ENCODE measurements around the gene AKAP5.
A peak's percentile ranks its signal among the peaks of the same experiment; 100 is the strongest.

The AKAP5 gene

DNA sequence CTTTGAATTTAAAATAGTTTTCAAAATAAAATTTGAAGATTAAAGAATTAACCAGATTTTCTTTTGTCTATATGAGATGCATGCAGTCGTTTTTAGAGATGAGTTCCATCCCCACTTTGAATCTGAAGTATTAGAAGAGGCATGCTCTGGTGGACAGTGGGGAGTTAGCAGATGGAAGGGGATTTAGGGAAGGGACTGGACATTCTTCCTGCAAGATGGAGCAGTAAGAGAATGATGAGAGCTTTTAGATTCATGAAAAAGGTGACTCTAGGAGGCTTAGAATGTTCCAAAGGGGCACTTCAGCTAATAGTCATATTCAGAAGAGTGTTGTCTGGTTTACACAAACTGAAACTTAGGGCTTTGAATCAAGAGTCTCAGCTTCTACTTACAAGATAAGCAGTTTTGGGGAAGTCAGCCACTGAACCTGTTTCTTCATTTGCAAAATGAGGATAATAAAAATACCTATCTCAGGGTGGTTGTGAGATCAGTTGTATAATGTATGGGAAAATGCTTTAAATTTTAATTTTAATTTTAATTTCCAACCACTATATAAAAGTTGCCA, 43.0 kb downstream of the AKAP5 start:
- no peak for TF ChIP-seq TAF1 (IDR thresholded peaks at IDR 0.05; ENCODE audit: low read depth)

GRCh38 chr14:64509036-64509435, 43.7 kb downstream of the AKAP5 start:
- no peak for TF ChIP-seq RAD21 (IDR thresholded peaks at IDR 0.05; ENCODE audit: low read depth)
- no peak for TF ChIP-seq TEAD4 (IDR thresholded peaks at IDR 0.05)
- TF ChIP-seq, protein P1, sequence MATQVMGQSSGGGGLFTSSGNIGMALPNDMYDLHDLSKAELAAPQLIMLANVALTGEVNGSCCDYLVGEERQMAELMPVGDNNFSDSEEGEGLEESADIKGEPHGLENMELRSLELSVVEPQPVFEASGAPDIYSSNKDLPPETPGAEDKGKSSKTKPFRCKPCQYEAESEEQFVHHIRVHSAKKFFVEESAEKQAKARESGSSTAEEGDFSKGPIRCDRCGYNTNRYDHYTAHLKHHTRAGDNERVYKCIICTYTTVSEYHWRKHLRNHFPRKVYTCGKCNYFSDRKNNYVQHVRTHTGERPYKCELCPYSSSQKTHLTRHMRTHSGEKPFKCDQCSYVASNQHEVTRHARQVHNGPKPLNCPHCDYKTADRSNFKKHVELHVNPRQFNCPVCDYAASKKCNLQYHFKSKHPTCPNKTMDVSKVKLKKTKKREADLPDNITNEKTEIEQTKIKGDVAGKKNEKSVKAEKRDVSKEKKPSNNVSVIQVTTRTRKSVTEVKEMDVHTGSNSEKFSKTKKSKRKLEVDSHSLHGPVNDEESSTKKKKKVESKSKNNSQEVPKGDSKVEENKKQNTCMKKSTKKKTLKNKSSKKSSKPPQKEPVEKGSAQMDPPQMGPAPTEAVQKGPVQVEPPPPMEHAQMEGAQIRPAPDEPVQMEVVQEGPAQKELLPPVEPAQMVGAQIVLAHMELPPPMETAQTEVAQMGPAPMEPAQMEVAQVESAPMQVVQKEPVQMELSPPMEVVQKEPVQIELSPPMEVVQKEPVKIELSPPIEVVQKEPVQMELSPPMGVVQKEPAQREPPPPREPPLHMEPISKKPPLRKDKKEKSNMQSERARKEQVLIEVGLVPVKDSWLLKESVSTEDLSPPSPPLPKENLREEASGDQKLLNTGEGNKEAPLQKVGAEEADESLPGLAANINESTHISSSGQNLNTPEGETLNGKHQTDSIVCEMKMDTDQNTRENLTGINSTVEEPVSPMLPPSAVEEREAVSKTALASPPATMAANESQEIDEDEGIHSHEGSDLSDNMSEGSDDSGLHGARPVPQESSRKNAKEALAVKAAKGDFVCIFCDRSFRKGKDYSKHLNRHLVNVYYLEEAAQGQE (IDR thresholded peaks at IDR 0.05; ENCODE audit: low read depth) = no peak
- no peak for TF ChIP-seq EGR1 (IDR thresholded peaks at IDR 0.05)
- TF ChIP-seq CREB1 (IDR thresholded peaks at IDR 0.05; ENCODE audit: low read depth) = no peak
- TF ChIP-seq USF1 (IDR thresholded peaks at IDR 0.05) = no peak
- no peak for TF ChIP-seq MAX (IDR thresholded peaks at IDR 0.05)
- TF ChIP-seq TCF12 (IDR thresholded peaks at IDR 0.05; ENCODE audit: low read depth) = no peak
- no peak for TF ChIP-seq YY1 (IDR thresholded peaks at IDR 0.05; ENCODE audit: low read depth)
- no peak for TF ChIP-seq CEBPB (IDR thresholded peaks at IDR 0.05)
- no peak for TF ChIP-seq EP300 (IDR thresholded peaks at IDR 0.05; ENCODE audit: borderline replicate concordance)

- no peak for TF ChIP-seq TCF12 (IDR thresholded peaks at IDR 0.05; ENCODE audit: low read depth)
- no peak for TF ChIP-seq ZBTB7A (IDR thresholded peaks at IDR 0.05; ENCODE audit: low read depth)
- peak; percentile 60 for TF ChIP-seq RAD21 (IDR thresholded peaks at IDR 0.05; ENCODE audit: low read depth)
- TF ChIP-seq EP300 (IDR thresholded peaks at IDR 0.05; ENCODE audit: borderline replicate concordance) = no peak
Measured at GRCh38 chr14:64510825-64511671, 45.7 kb downstream of the AKAP5 start.

DNA sequence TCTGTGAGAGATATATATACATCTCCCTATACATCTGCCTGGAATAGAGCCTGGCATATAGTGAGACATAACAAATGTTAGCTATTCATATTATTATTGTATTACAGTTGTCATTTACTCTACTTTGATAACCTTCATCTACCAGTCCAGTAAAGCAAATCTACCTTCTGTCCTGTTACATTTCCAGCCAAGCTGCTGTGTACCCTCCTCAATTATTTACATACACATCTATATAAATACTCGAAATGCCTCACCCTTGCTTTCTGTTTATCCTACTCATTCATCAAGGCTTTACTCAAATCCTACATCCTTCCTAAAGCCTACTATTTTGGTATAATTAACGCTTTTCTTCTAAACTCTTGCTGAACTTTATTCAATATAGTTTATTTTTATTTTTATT, 48.0 kb downstream of the AKAP5 start:
- TF ChIP-seq TAF1 (IDR thresholded peaks at IDR 0.05; ENCODE audit: low read depth) (no peak), ZBTB7A (IDR thresholded peaks at IDR 0.05; ENCODE audit: low read depth) (no peak), CEBPB (IDR thresholded peaks at IDR 0.05) (no peak), EP300 (IDR thresholded peaks at IDR 0.05; ENCODE audit: borderline replicate concordance) (no peak)

DNA sequence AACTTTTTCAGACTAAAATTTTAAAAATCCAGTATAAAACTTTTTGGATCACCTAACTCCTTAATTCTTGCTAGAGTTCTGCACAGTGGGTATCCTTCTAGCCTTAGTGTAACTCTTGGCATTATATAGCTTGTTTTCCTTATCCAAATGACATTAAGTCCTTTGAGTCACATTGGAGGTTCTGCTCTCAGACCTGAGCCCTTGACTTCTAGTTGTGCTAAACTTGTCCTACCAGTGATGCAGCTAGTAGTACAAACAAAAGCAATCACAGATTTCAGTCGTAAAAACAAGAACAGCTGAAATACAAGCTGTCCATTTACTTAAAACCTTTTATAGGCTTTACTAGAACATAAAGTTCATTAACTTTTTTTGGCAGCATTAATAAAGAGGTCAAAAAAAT, 49.8 kb downstream of the AKAP5 start:
- no peak for TF ChIP-seq USF1 (IDR thresholded peaks at IDR 0.05)
- TF ChIP-seq ZBTB7A (IDR thresholded peaks at IDR 0.05; ENCODE audit: low read depth) = no peak
- TF ChIP-seq, protein P1 (IDR thresholded peaks at IDR 0.05; ENCODE audit: low read depth) = no peak
- TF ChIP-seq TAF1 (IDR thresholded peaks at IDR 0.05; ENCODE audit: low read depth) = no peak
- TF ChIP-seq TCF12 (IDR thresholded peaks at IDR 0.05; ENCODE audit: low read depth) = no peak
- no peak for TF ChIP-seq MAX (IDR thresholded peaks at IDR 0.05)
- TF ChIP-seq FOXM1 (IDR thresholded peaks at IDR 0.05; ENCODE audit: borderline replicate concordance, low read depth) = no peak
- TF ChIP-seq EP300 (IDR thresholded peaks at IDR 0.05; ENCODE audit: borderline replicate concordance) = no peak
- TF ChIP-seq CREB1 (IDR thresholded peaks at IDR 0.05; ENCODE audit: low read depth) = no peak
- TF ChIP-seq TEAD4 (IDR thresholded peaks at IDR 0.05) = no peak
- no peak for TF ChIP-seq NFIC (IDR thresholded peaks at IDR 0.05)
- TF ChIP-seq CEBPB (IDR thresholded peaks at IDR 0.05) = no peak
- TF ChIP-seq YY1 (IDR thresholded peaks at IDR 0.05; ENCODE audit: low read depth) = no peak
- TF ChIP-seq RAD21 (IDR thresholded peaks at IDR 0.05; ENCODE audit: low read depth) = no peak
- no peak for TF ChIP-seq EGR1 (IDR thresholded peaks at IDR 0.05)

GRCh38 chr14:64516969-64517368, 51.7 kb downstream of the AKAP5 start:
- TF ChIP-seq EP300 (IDR thresholded peaks at IDR 0.05; ENCODE audit: borderline replicate concordance) = no peak
- TF ChIP-seq ZBTB7A (IDR thresholded peaks at IDR 0.05; ENCODE audit: low read depth) = no peak
- TF ChIP-seq TEAD4 (IDR thresholded peaks at IDR 0.05) = no peak
- TF ChIP-seq YY1 (IDR thresholded peaks at IDR 0.05; ENCODE audit: low read depth) = no peak
- no peak for TF ChIP-seq MAX (IDR thresholded peaks at IDR 0.05)
- TF ChIP-seq EGR1 (IDR thresholded peaks at IDR 0.05) = no peak
- no peak for TF ChIP-seq FOXM1 (IDR thresholded peaks at IDR 0.05; ENCODE audit: borderline replicate concordance, low read depth)
- TF ChIP-seq CREB1 (IDR thresholded peaks at IDR 0.05; ENCODE audit: low read depth) = no peak
- no peak for TF ChIP-seq RAD21 (IDR thresholded peaks at IDR 0.05; ENCODE audit: low read depth)
- no peak for TF ChIP-seq USF1 (IDR thresholded peaks at IDR 0.05)
- no peak for TF ChIP-seq NFIC (IDR thresholded peaks at IDR 0.05)
- TF ChIP-seq CEBPB (IDR thresholded peaks at IDR 0.05) = no peak
- TF ChIP-seq, protein P1 (IDR thresholded peaks at IDR 0.05; ENCODE audit: low read depth) = no peak
- TF ChIP-seq TCF12 (IDR thresholded peaks at IDR 0.05; ENCODE audit: low read depth) = no peak
- TF ChIP-seq TAF1 (IDR thresholded peaks at IDR 0.05; ENCODE audit: low read depth) = no peak

Measured in Ishikawa (cell line).